Mesendoderm (in vitro differentiated cells): Measurements from ENCODE around the gene SORCS2.

Source experiments
- DNase-seq: peaks from one replicate; pipeline ENCODE4 v3.0.0; 2013
- H2AK5ac ChIP-seq: 2 replicates; pipeline ENCODE4 v1.6.1; 2013; ENCODE audit warnings: low read length, inconsistent platforms
- H2BK120ac ChIP-seq: 2 replicates; pipeline ENCODE4 v1.6.1; 2013; ENCODE audit warnings: low read depth, mild to moderate bottlenecking, low read length, moderate library complexity, mixed read lengths
- H2BK15ac ChIP-seq: replicated peaks from 2 replicates; pipeline ENCODE4 v1.6.1; 2013; ENCODE audit warnings: low read depth, mild to moderate bottlenecking, moderate library complexity
- H2BK5ac ChIP-seq: 2 replicates; pipeline ENCODE4 v1.6.1; 2013; ENCODE audit warnings: low read length, inconsistent platforms
- H3K18ac ChIP-seq: 2 replicates; pipeline ENCODE4 v1.6.1; 2013; ENCODE audit warnings: mild to moderate bottlenecking, low read length, mixed read lengths
- H3K23ac ChIP-seq: one replicate; pipeline ENCODE4 v1.6.1; 2013; ENCODE audit warnings: low read length
- H3K27ac ChIP-seq: 2 replicates; pipeline ENCODE4 v1.5.1; 2013; ENCODE audit warnings: low read depth, mild to moderate bottlenecking, inconsistent platforms, low read length, moderate library complexity
- H3K27me3 ChIP-seq: 2 replicates; pipeline ENCODE4 v1.6.1; 2013; ENCODE audit warnings: low read length, control low read depth, mild to moderate bottlenecking, inconsistent platforms; ENCODE audit not compliant: insufficient read depth, poor library complexity
- H3K36me3 ChIP-seq: 2 replicates; pipeline ENCODE4 v1.6.1; 2013; ENCODE audit warnings: low read length, inconsistent platforms; ENCODE audit not compliant: control insufficient read depth, insufficient read depth
- H3K4ac ChIP-seq: one replicate; pipeline ENCODE4 v1.6.1; 2013; ENCODE audit warnings: low read depth, mild to moderate bottlenecking, low read length, moderate library complexity
- H3K4me1 ChIP-seq: 2 replicates; pipeline ENCODE4 v1.6.1; 2013; ENCODE audit warnings: low read depth, low read length, inconsistent platforms; ENCODE audit not compliant: control insufficient read depth
- H3K4me2 ChIP-seq: 2 replicates; pipeline ENCODE4 v1.6.1; 2013; ENCODE audit warnings: low read length
- H3K4me3 ChIP-seq: 2 replicates; pipeline ENCODE4 v1.5.1; 2013; ENCODE audit warnings: mild to moderate bottlenecking, low read length
- H3K56ac ChIP-seq: one replicate; pipeline ENCODE4 v1.6.1; 2013; ENCODE audit warnings: low read length
- H3K79me1 ChIP-seq: 2 replicates; pipeline ENCODE4 v1.6.1; 2013; ENCODE audit warnings: low read length, inconsistent platforms
- H3K79me2 ChIP-seq: 2 replicates; pipeline ENCODE4 v1.6.1; 2013; ENCODE audit warnings: mild to moderate bottlenecking, low read length; ENCODE audit not compliant: control insufficient read depth, insufficient read depth
- H3K9ac ChIP-seq: 2 replicates; pipeline ENCODE4 v1.6.1; 2013; ENCODE audit warnings: low read length, inconsistent platforms
- H4K5ac ChIP-seq: one replicate; pipeline ENCODE4 v1.6.1; 2013; ENCODE audit warnings: low read length
- H4K8ac ChIP-seq: one replicate; pipeline ENCODE4 v1.6.1; 2013; ENCODE audit warnings: low read depth, mild to moderate bottlenecking, control low read depth, low read length, moderate library complexity
- WGBS: extraction: QIAGEN DNeasy Blood & Tissue Kit; methylation state at CpG from one replicate; pipeline ENCODE4 v1.1.7; 2013; ENCODE audit warnings: low lambda C conversion rate, missing lambda C conversion rate; ENCODE audit not compliant: insufficient coverage; ENCODE audit errors: extremely low coverage; 5-methylcytosine and 5-hydroxymethylcytosine counted together

Gene SORCS2

GRCh38 chr4:7289589-7289988, 97.3 kb downstream of the SORCS2 start:
- no peak overlapping the region for H3K56ac ChIP-seq
- no peak overlapping the region for H3K18ac ChIP-seq
- no peak for DNase-seq
- no peak overlapping the region for H4K5ac ChIP-seq
- H3K4me3 ChIP-seq, result no peak overlapping the region
- no peak overlapping the region for H2BK120ac ChIP-seq
- no peak overlapping the region for H2BK15ac ChIP-seq
- H3K23ac ChIP-seq, result no peak overlapping the region
- H2AK5ac ChIP-seq, result no peak overlapping the region
- no CpG with 5 or more reads among the region's 15 CpGs for WGBS
- H3K4me2 ChIP-seq, result no peak overlapping the region
- no peak overlapping the region for H3K27ac ChIP-seq
- no peak overlapping the region for H3K4ac ChIP-seq
- H3K36me3 ChIP-seq, result no peaks in the 10 kb centered on the region
- no peaks in the 10 kb centered on the region for H3K79me2 ChIP-seq
- no peak overlapping the region for H4K8ac ChIP-seq
- no peak overlapping the region for H2BK5ac ChIP-seq
- H3K79me1 ChIP-seq, result no peaks in the 10 kb centered on the region
- H3K4me1 ChIP-seq, result no peaks in the 10 kb centered on the region
- H3K9ac ChIP-seq, result no peak overlapping the region
- H3K27me3 ChIP-seq, result no peaks in the 10 kb centered on the region

- H3K18ac ChIP-seq, result no peak overlapping the region
- WGBS, result no CpG with 5 or more reads among the region's 19 CpGs
- no peaks in the 10 kb centered on the region for H3K36me3 ChIP-seq
- no peak overlapping the region for H4K8ac ChIP-seq
- no peaks in the 10 kb centered on the region for H3K79me2 ChIP-seq
- H2BK120ac ChIP-seq, result no peak overlapping the region
- no peak overlapping the region for H3K4ac ChIP-seq
- no peaks in the 10 kb centered on the region for H3K27me3 ChIP-seq
- H3K27ac ChIP-seq, result no peak overlapping the region
- H3K9ac ChIP-seq, result no peak overlapping the region
- H2BK15ac ChIP-seq, result no peak overlapping the region
- H3K4me1 ChIP-seq, result no peaks in the 10 kb centered on the region
- no peak overlapping the region for H2AK5ac ChIP-seq
- H3K4me2 ChIP-seq, result no peak overlapping the region
- H3K4me3 ChIP-seq, result no peak overlapping the region
- H4K5ac ChIP-seq, result no peak overlapping the region
- H3K79me1 ChIP-seq, result no peaks in the 10 kb centered on the region
- no peak overlapping the region for H2BK5ac ChIP-seq
- H3K56ac ChIP-seq, result no peak overlapping the region
- no peak for DNase-seq
- no peak overlapping the region for H3K23ac ChIP-seq
These were observed 99.2 kb downstream of the SORCS2 start for GRCh38 chr4:7291372-7292114.

- no peak for DNase-seq
- H4K8ac ChIP-seq, result no peak overlapping the region
- no peaks in the 10 kb centered on the region for H3K79me1 ChIP-seq
- no peak overlapping the region for H2AK5ac ChIP-seq
- no peaks in the 10 kb centered on the region for H3K79me2 ChIP-seq
- no peak overlapping the region for H3K56ac ChIP-seq
- H2BK5ac ChIP-seq, result no peak overlapping the region
- H3K4ac ChIP-seq, result no peak overlapping the region
- H3K23ac ChIP-seq, result no peak overlapping the region
- no peaks in the 10 kb centered on the region for H3K4me1 ChIP-seq
- H3K36me3 ChIP-seq, result no peaks in the 10 kb centered on the region
- no peak overlapping the region for H3K18ac ChIP-seq
- H2BK120ac ChIP-seq, result no peak overlapping the region
- no CpG with 5 or more reads among the region's 11 CpGs for WGBS
- no peak overlapping the region for H4K5ac ChIP-seq
- H3K4me2 ChIP-seq, result no peak overlapping the region
- H3K27me3 ChIP-seq, result no peaks in the 10 kb centered on the region
- no peak overlapping the region for H2BK15ac ChIP-seq
- H3K4me3 ChIP-seq, result no peak overlapping the region
- H3K9ac ChIP-seq, result no peak overlapping the region
- H3K27ac ChIP-seq, result no peak overlapping the region
These were observed 101.4 kb downstream of the SORCS2 start for GRCh38 chr4:7293703-7294102.

- H3K27me3 ChIP-seq, result no peaks in the 10 kb centered on the region
- H3K9ac ChIP-seq, result no peak overlapping the region
- no peak overlapping the region for H4K8ac ChIP-seq
- no peak overlapping the region for H2BK15ac ChIP-seq
- H3K36me3 ChIP-seq, result no peaks in the 10 kb centered on the region
- H3K79me2 ChIP-seq, result no peaks in the 10 kb centered on the region
- no peak overlapping the region for H3K18ac ChIP-seq
- H3K23ac ChIP-seq, result no peak overlapping the region
- no peaks in the 10 kb centered on the region for H3K79me1 ChIP-seq
- no peak overlapping the region for H3K27ac ChIP-seq
- H3K4me3 ChIP-seq, result no peak overlapping the region
- H2BK120ac ChIP-seq, result no peak overlapping the region
- no peaks in the 10 kb centered on the region for H3K4me1 ChIP-seq
- H2BK5ac ChIP-seq, result no peak overlapping the region
- H3K4ac ChIP-seq, result no peak overlapping the region
- H3K4me2 ChIP-seq, result no peak overlapping the region
- H3K56ac ChIP-seq, result no peak overlapping the region
- no peak overlapping the region for H2AK5ac ChIP-seq
- no peak for DNase-seq
- no peak overlapping the region for H4K5ac ChIP-seq
- WGBS, result no CpG with 5 or more reads among the region's 7 CpGs
These were observed 101.9 kb downstream of the SORCS2 start for GRCh38 chr4:7294176-7294756.

- Histone ChIP-seq H2BK120ac (no peak overlapping the region), H3K9ac (no peak overlapping the region), H2BK5ac (no peak overlapping the region), H3K4me3 (no peak overlapping the region), H3K27ac (no peak overlapping the region), H2BK15ac (no peak overlapping the region), H3K23ac (no peak overlapping the region), H2AK5ac (no peak overlapping the region), H3K27me3 (no peaks in the 10 kb centered on the region), H3K79me2 (no peaks in the 10 kb centered on the region), H3K18ac (no peak overlapping the region), H3K56ac (no peak overlapping the region), H3K4me2 (no peak overlapping the region), H3K36me3 (no peaks in the 10 kb centered on the region), H3K4ac (no peak overlapping the region), H3K79me1 (no peaks in the 10 kb centered on the region), H3K4me1 (no peaks in the 10 kb centered on the region), H4K8ac (no peak overlapping the region), H4K5ac (no peak overlapping the region)
- DNase-seq, result no peak
- no CpG with 5 or more reads among the region's 22 CpGs for WGBS
These were observed 103.0 kb downstream of the SORCS2 start for GRCh38 chr4:7295197-7295910.
